RPMI8226 (cell line): Measurements from ENCODE around the gene NFIX.

Source experiments
- DNase-seq: peaks from one replicate; pipeline ENCODE4 v3.0.0-alpha.2; 2015

NFIX gene

GRCh38 chr19:13095934-13096927 lies 101.0 kb downstream of the NFIX start:
- peak; percentile 71 for DNase-seq

- DNase-seq = no peak
These were observed 101.8 kb downstream of the NFIX start for GRCh38 chr19:13097033-13097462.

DNA sequence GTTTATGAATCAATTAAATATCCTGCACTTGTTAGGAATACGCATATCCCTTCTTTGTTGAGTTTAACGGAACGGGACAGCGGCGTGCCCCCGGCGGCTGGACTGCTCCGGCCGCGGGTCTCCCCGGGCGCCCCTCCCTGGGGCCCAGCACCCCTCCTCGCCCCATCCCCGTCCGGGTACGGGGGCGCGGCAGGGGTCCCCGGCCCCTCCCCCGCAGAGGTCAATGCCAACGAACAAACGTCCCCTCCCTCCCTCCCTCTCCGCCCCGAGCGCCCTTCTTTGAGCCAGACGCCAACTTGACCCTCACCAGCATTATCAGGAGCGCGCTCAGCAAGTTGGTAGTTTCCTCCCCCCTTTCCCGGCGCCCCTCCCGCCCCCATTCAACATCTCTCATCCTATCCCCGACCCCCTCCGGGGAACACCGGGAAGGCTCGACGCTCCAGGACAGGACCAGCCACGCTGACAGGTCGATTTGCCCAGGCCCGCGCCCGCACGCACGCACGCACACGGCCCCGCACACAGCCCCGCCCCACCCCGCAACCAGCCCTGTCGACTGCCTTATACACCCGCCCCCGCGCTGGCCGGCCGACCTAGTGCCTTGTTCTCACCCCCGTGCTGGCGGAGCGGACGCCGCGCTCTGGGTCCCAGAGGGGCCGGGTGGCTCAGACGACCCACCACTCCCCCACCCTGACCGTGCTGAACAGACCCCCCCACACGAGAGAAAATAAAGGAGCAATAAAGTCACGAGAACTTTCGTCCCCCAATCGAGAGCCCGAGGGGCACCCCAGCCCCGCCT lies 102.4 kb downstream of the NFIX start:
- peak; percentile 51 for DNase-seq

DNA sequence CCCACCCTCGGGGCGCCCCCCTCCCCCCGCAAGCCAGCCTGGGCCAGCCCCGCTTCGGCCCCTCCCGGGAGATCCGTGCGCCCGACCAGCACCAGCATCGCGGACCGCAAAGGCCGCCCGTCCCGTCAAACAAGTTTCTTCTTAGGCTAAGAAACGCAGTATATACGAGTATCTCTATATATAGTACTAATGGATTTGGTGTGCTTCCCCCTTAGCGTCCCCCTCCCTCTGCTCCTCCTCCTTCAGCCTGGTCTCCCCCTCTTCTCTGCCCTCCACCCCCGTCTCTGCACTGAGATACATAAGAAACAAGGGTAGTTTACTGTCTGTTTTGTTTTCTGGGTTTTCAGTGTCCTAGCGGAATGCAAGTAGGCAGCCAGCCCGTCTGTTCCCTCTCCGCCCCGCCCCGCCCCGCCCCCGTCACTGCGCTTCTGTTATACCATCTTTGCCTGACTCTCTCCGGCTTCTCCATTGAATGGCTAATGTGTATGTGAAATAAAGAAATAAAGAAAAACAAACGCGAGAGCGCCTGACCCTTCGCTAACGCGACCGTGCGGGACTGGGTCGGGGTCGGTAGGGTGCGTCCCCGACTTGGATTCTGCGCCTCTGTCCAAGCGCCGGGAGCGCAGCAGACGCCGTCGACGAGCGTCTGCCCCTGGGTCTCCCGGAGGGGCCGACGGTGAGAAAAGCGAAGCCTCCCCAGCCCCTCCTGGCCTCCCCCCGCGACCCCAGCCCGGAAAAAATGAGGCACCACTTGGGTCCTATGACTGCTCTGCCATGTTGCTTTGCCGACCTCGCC lies 103.2 kb downstream of the NFIX start:
- DNase-seq = no peak

DNA sequence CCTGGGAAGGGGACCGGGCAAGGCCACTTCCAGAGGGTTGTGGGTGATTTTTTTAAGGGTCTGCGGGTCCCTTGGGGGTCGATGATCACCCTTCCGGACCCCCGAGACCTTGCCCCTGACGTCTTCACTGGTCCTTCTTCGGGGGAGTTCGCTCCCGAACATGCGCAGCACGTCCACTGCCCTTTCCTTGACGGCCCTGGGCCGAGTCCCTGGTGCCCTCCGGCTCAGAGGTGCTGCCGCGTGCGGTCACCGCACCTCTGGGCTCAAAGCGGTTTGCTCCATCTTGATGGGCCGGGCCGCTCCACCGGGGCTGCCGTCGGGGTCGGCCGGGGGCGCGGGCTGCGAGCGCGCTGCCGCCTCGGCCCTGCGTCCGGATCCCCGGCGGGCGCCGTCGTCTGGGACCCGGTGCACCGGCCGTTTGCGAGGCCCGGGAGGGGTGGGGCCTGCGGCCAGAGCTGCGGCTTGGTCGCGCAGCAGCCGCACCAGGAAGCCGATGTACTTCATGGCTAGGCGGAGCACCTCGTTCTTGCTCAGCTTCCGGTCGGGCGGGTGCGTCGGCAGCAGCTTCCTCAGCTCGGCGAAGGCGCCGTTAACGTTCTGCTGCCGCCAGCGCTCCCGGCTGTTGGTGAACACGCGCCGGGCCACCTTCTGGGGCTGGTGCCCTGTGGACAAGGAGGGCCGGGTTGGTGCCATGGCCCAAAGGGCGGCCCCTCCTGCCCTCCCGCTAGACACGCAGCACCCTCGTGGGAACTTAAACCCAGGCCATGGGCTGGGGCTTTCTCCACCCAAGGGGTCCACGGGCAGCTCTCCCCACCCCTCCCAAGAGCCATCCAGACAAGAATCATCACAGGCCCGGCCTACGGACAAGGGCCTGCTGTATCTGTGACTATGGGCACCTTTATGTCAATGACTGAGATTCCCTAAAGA lies 104.1 kb downstream of the NFIX start:
- DNase-seq = peak; percentile 65

DNA sequence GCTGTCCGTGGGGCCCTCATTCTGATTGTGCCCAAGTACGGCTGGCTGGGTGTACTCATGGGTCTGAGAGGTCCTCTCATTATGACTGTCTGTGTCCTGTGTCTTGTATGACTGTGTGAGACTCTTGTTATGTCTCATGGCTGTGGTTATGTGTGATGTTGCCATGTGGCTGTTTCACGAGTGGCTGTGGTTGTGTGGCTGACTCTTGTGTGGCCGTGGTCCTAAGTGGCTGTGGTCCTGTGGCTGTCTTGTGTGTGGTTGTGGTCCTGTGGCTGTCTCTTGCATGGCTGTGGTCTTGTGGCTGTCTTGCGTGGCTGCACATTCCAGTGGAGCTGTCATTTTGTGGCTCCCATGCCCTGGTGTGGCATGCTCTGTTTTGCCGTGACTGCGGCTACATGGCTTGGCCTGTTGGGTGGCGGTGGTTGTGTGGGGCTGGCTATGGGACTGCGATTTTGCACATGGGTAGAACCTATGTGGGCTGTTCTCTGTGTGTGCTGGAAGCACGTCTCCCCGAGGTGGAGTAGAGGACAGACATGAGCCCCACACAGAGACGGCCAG lies 104.8 kb downstream of the NFIX start:
- no peak for DNase-seq

- no peak for DNase-seq
These were observed 105.7 kb downstream of the NFIX start for GRCh38 chr19:13100841-13101589.

- DNase-seq = no peak
These were observed 106.5 kb downstream of the NFIX start for GRCh38 chr19:13101590-13102415.

DNA sequence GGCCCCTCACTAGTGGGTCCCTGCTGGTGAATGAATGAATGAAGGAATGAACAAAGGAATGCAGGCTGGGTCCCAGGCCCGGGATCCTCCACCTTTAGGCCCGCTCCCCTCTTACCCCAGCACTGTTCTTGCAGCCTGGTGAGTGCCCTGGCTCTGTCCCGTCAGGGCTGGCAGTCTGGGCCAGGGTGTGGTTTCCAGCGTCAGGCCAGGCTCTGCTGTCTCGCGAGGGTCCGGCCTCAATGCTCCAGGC lies 107.1 kb downstream of the NFIX start:
- DNase-seq = no peak

- DNase-seq = peak; percentile 88
These were observed 107.6 kb downstream of the NFIX start, which contains the start of gene LYL1 for GRCh38 chr19:13102666-13103580. Gene LYL1 (minus strand): TSS chr19:13102858. CDS start chr19:13101171, 1,687 bp downstream.

DNA sequence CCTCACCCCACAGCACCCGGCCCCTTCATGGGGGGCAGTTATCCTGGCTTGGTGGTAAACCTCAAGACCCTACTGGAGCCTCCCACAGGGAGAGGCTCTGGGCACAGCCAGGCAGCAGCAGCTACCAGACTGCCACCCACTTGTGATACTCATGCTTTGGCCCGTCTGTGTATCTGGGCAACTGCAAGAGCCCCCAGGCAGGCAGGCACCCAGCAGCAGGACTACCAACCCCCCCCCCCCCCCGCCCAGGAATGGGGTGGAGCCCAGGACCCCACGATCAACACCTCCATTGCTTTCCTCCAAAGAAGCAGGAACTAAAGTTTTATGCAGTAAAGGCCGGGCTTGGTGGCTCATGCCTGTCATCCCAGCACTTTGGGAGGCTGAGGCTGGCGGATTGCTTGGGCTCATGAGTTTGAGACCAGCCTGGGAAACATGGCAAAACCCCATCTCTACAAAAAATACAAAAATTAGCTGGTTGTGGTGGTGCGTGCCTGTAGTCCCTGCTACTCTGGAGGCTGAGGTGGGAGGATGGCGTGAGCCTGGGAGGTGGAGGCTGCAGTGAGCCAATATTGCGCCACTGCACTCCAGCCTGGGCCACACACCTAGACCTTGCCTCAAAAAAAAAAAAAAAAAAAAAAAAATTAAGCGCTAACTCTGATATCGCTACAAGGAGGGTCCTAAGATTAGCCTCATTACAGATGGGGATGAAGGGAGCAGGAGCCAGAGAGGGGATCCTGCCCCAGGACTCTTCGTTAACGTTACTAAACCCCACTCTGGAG lies 108.5 kb downstream of the NFIX start:
- no peak for DNase-seq

- peak; percentile 79 for DNase-seq
These were observed 109.1 kb downstream of the NFIX start for GRCh38 chr19:13104360-13104847.

DNA sequence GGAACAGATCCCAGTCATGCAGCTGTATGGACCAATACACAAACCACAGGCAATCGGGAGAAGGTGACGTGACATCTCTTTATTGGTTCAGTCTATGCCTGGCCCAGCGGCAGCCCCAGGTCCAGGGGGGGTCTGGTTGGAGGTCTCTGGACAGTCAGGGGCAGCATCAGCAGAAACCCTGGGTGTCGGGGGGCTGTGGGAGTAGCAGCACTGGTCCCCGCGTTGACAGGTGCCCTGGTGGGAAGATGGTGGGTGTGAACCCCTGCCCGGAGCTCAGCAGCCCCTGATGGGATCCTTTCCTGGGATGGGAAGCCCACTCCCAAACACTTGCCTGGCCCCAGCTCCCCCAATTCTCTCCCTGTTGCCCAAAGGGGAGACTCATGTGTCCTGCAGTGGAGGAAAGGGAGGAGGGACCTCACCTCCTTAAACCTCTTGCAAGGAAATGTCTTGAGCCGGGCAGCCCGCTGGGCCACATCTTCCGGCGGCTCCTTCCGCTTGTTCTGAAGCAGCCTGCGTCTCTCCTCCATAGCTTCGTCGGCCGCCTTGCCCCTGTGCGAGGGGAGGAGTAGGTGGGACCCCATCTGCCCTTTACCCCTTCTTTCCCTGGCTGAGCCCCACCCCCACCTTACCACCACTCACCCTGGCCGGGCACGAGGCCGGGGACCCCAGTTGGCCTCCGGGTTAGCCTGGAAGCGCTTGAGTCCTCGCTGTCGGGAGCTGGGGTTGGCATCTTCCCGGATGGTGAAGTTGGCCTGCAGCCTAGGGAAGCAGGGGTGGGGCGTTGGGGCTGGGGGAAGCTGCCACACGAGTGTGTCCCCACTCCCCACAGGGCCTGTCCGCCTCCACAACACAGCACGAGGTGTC lies 109.8 kb downstream of the NFIX start:
- peak; percentile 51 for DNase-seq

- no peak for DNase-seq
These were observed 114.3 kb downstream of the NFIX start for GRCh38 chr19:13109361-13110098.

DNA sequence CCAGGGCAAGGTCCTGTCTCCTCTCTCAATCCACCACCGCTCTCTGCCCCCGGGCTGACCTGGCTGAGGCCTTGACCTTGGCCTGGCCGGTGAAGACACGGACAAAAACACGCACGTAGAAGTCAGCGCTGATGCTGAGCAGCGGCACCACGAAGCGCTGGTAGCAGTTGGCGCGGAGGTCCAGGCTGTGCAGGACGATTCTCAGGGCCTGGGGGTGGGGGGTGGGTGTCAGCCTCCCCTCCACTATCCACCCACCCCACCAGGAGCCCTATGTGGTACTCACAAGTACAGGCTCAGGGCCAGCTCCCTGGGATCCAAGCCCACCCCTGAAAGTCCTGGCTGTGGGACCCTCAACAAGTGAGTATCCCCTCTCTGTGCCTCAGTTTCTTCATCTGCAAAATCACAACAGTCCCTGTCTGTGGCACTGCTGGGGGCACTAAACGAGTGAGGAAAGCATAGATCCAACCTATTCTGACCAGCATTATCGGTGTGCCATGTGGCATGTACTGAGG lies 114.9 kb downstream of the NFIX start:
- no peak for DNase-seq

DNA sequence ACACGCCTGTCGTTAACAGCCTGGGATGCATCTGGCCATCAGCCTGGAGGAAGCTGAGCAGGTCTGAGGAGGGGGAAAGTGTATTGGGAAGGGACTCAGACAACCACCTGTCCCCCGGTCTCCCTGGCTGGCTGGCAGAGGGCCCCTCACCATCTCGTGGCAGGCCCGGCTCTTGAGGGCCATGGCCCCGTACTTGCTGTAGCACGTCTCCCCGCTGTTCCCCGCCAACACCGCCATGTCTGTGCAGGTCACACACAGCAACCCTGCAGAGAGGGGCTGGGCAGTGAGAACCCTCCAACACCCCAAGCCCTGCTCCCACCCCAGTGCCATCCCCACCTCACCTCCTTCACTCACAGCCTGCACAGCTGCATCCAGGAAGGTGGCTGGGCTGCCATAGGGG lies 117.3 kb downstream of the NFIX start:
- DNase-seq = no peak
